GM19043 (cell line): ENCODE data around the gene NT5C1A.

ENCODE experiments used
- ATAC-seq: cut with Tn5 transposase; IDR thresholded peaks from one replicate; pipeline ENCODE4 v1.9.1; 2021; ENCODE audit warnings: low read depth; ENCODE audit not compliant: unreplicated experiment

NT5C1A gene

GRCh38 chr1:39690794-39691382 lies 19.0 kb upstream of the NT5C1A start:
- no peak for ATAC-seq

DNA sequence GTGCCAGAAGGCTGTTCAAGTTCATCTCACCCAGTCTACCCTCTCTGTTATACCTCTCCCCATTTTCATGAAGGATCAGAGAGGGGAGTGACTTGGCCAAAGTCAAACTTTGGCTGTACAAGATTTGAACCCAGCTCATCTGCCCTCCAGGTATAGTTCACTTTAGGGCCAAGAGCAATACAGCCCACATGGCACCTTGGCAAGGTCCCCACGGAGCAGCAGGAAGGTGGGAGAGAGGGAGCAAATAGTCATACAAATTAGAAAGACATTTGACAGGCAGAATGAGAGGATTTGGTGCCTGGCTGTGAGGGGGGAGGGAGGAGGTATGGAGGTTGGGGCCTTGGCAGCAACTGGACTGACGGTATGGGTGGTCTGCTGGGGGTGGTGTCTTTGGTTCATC lies 18.3 kb upstream of the NT5C1A start:
- no peak for ATAC-seq

- no peak for ATAC-seq
These were observed 17.7 kb upstream of the NT5C1A start for GRCh38 chr1:39689635-39690034.

DNA sequence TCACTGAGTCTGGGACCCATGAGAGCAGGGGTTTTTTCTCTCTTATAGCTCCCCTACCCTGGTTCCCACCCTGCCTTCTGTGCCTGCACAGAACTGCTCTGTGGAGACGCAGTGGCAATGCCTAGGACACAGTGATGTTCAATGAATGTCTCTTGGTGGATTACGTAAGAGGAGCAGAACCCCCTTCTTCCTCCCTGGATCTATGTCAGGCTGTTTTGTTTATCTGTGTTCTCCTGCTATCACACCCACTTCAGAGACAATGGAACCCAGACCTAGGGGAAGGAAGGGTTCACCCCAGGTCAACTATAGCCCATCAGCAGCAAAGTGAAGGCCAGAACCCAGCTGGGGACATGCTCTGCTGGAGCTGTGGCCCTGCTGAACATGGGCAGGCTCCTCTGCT lies 17.3 kb upstream of the NT5C1A start:
- no peak for ATAC-seq

GRCh38 chr1:39688706-39689105 lies 16.8 kb upstream of the NT5C1A start:
- no peak for ATAC-seq

- no peak for ATAC-seq
These were observed 15.3 kb upstream of the NT5C1A start for GRCh38 chr1:39687243-39687642.

- no peak for ATAC-seq
These were observed 13.2 kb upstream of the NT5C1A start for GRCh38 chr1:39685071-39685470.

DNA sequence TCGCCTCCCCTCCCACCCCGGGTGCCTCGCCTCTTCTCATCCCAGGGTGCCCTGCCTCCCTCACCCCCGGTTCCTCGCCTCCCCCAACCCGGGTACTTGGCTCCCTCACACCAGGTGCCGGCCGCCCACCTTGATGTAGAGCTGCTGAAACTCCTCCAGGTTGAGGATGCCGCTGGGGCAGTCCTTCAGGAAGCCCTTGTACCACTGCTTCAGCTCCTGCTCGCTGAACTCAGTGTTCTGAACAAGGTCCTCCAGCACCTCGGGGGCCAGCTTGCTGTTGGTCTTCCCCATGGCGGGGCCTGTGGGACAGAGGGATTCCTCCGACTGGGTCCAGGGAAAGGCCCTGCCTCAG lies 12.4 kb upstream of the NT5C1A start:
- no peak for ATAC-seq

DNA sequence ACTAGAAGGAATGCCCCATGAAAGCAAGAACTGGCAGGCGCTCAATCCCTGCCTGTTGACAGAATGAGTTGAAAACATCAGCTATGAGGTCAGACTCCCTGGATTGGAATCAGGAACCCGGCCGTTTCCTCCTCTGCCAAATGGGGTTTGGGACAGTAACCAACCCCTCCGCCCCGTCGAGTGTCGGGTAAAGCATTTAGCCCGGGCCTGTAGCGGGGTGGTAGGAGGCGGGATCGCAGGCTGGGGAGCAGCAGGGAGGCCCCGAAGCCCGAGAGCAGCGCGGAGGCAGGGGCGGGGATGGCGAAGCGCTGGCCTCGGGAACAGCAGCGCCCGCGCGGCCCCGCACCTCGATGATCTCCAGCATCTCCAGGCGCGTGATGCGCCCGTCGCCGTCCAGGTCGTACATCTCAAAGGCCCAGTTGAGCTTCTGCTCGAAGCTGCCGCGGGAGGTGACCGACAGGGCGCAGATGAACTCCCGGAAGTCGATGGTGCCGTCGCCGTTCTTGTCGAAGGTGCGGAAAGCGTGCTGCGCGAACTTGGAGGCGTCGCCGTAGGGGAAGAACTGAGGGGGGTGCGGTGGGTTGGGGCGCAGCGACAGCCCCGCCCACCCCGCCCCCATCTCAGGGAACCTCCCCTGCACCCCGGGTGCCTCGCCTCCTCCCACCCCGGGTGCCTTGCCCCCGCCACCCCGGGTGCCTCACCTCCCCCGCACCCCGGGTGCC lies 11.8 kb upstream of the NT5C1A start:
- no peak for ATAC-seq

DNA sequence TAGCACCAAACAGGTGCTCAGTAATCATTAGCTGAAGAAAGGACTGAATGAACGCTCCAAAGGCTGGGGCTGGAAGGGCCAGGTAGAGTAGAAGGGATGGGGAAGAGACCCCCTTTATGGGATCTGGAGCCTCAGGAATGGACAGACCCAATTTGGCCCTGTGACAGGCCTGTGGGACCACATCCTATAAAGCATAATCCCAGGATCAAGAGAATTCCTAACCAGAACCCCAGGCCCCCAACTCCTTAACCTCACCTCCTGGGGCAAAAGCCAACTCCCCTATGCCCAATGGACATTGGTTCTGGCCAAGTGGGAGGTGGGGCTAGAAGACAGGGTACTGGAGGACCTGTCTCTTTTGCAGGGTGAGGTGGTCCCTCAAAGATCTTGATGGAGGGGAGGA lies 10.1 kb upstream of the NT5C1A start:
- ATAC-seq = no peak

- no peak for ATAC-seq
These were observed 9.4 kb upstream of the NT5C1A start for GRCh38 chr1:39681294-39681693.

GRCh38 chr1:39680751-39681150 lies 8.8 kb upstream of the NT5C1A start:
- no peak for ATAC-seq

DNA sequence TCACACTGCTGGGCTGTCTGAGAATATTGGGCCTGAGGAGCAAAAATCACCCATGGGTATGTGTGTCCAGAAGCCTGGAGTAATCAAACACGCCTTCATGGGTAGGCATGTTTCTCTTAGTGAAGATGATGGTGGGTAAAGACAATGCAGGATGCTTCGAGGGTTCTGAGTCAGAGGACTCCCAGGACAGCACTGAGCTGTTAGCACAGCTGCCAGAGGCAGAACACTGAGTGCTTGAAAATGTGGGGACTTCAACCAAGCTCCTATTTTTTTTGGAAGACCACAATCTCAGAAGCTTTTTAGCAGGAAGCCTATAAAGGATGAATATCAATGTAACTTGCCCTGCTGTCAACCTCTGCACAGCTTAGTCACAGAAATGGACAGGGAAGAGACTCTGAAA lies 7.9 kb upstream of the NT5C1A start:
- no peak for ATAC-seq

DNA sequence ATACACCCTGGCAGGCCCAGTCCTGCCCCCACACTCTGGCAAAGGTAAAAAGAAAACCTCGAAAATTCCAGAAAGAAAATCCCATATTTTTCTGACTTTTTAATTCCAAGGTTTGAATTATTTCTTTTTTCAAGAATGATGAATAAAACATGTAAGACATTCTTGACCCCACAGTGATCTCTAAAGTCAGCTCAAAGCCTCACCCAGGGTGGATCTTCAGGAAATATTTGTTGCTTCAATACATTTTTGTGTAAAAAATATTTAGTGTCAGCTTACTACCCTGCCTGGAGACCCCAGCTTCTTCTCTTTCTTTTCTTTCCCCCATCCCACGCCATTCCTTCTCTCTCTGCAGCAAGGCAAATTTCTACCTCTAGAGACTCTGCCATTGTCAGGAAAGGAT lies 7.0 kb upstream of the NT5C1A start:
- no peak for ATAC-seq

DNA sequence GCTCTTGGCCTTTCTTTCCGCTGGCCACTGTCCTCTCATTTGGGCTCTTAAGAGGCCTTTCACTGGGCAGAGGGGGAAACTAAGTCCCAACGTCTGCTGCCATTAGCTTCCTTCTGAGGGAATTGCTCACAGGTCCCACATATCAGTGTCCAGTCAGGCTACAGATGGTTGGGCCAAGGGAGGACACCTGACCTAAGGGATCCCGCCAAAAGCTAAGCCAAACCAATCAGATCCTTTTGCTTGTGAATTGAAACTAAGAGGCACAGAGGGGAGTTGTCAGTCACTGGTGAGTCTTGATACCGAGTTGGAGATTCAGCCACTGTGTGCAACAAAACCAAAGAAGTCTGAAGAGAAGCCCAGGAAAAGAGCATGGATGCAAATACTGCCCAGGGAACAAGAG lies 5.7 kb upstream of the NT5C1A start:
- no peak for ATAC-seq

DNA sequence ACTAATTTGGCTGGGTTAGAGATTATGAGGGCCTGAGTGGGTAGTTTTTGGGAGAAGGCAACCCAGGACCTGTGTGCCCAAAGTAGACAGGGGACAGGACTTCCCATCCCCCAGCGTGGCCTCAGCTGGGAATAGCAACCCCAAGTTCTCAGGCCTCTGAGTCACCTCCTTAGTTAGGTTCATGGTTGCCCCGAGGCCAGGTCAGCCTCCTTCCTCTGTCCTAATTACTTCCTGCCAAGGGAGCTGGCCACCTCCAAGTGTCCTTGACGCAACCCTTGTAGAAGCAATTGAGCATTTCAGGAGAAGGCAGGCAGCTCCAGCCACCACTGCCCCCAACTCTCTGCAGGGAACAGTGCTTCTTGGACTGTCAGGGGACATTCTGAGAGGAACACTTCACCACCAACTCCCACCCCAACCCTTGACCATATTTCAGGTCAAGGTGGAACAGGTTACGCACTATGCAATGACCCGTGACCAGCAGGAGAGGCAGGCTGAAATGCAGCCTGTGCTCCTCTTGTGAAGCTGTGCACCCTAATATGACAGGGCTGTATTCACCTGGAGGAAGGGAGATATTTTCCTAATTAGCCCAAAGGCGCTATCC lies 5.1 kb upstream of the NT5C1A start:
- no peak for ATAC-seq

- ATAC-seq = no peak
These were observed 3.3 kb upstream of the NT5C1A start for GRCh38 chr1:39675220-39675619.

DNA sequence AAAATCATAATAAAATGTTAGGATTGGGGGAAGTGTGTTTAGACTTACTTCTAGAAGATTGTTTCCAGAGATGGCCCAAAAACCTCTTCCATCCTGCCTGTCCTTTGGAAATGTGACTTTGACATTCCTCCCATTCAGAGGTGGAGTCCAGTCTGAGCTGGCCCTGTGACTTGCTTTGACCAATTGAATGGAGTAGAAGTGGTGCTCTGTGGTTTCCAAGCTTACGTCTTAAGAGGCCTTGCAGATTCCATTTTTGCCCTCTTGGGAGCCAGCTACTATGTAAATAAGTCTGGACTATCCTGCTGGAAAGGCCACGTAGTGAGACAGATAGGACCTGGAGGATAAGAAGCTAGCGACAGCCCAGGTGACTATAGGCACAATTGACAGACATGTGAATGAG lies 1.3 kb upstream of the NT5C1A start:
- no peak for ATAC-seq

DNA sequence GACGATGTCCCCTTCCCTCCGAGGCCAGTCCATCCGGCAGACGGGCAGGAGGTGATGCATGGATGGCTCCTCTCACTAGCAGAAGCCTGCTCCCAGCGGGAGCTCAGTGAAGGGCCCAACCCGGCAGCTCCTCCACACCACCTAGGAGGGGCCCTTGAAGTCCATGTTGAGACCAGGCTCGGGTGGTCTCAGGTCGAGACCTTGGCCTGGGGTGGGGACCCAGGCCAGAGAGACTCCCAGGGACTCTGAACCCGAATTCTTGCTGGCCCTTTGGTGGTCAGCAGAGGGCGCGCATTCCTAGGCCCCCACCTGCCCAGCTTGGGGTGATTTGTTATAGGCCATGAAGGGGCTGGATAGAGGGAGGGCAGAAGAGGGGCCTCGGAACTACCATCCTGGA lies 642 bp upstream of the NT5C1A start:
- no peak for ATAC-seq

- no peak for ATAC-seq
These were observed 494 bp downstream of the NT5C1A start for GRCh38 chr1:39671433-39671792.

DNA sequence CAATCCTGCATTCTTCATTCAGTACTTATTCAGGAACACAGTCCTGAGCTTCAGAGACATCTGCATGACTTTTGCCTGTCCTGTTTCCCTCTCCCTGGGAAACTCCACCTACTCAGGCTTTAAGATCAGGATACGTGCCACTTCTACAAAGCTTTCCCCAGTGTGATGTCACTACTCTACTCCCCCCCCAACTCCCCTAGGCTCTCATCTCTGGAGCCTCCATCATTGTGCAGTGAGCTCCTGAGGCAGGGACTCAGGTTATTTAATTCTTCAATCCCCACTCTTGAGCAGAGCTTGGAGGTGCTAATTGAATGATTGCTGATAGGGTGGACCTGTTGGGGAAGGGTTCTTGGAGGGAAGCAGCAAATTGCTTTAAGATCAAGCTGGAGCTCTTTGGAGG lies 1.2 kb downstream of the NT5C1A start:
- no peak for ATAC-seq

DNA sequence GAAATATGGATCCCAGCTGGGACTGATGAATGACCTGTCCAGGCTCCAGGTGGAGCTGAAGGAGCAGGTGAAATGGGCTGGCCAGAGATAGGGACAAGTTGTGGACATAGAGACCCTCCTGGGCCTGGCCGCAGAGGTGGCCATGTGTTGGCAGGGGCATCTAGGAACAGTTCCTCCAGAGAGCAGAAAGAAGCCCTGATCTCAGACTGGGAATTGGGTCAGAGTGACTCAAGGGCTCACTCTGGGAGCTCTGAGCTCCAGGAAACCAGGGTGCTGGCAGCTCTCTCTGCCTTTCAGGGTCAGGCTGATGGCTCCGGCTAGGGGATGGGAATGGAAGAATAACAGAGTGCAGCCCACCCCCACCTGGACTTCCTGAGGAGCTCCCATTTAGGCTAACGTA lies 3.0 kb downstream of the NT5C1A start:
- no peak for ATAC-seq
